Measurements from ENCODE around the gene ITGB3. TPM values are rescaled to one million over a fixed set of nuclear protein-coding genes. Genes with fewer than 3 reads are reported as not detected.

Gene ITGB3
- total RNA-seq, 1 experiment from 2014 or later, result 0.68 TPM

DNA sequence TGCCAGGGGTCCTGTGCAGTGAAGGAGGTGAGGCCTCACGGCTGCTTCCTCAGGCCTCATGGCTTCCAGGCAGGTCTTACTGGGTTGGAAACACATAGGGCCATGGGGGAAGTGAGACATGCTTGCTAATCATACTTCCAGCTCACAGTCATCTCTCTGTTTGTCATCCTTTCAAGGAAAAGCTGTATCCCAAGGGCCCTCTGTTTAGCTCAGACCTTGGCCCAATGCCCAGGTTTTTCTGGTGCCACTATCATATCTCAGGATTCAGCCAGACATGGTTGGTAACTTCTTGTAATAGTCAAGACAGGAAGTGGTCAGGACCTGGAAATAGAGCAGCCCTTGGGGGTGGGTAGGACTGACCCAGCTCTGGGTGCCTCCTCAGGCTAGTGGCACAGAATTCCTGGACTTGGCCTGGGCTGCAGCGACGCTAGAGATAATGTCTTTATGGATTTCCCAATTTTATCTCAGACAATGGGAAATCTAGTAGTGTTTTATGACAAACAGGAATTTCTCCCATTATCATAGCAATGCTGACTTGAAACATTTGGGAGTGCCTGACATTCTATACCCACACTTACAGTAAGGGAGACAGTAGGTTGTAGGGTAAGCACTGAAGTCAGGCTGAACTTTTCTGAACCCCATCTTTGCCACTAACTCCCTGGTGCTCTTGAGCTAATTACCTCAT lies 13.5 kb upstream of the ITGB3 start:
- peaks cover 21% of the 10 kb centered on the region for H3K4me1 Mint-ChIP-seq (ENCODE audit: low read depth, unreplicated experiment)
- CTCF ChIA-PET, result interaction anchor here (0.9 to 3.3 kb wide), 5 partner anchors 10 to 76 kb away, joined by 3 to 17 read pairs (median 3); partner anchors contain the start of gene CDC27
- no peak overlapping the region for H3K4me3 Mint-ChIP-seq (ENCODE audit: low read depth, unreplicated experiment)
- H3K36me3 Mint-ChIP-seq (ENCODE audit: insufficient read depth, unreplicated experiment), result peaks cover 6% of the 10 kb centered on the region
- no peaks in the 10 kb centered on the region for H3K9me3 Mint-ChIP-seq (ENCODE audit: low read depth, unreplicated experiment)
- H3K27me3 Mint-ChIP-seq (ENCODE audit: unreplicated experiment), result peaks cover 9% of the 10 kb centered on the region
- TF ChIP-seq, protein P1, sequence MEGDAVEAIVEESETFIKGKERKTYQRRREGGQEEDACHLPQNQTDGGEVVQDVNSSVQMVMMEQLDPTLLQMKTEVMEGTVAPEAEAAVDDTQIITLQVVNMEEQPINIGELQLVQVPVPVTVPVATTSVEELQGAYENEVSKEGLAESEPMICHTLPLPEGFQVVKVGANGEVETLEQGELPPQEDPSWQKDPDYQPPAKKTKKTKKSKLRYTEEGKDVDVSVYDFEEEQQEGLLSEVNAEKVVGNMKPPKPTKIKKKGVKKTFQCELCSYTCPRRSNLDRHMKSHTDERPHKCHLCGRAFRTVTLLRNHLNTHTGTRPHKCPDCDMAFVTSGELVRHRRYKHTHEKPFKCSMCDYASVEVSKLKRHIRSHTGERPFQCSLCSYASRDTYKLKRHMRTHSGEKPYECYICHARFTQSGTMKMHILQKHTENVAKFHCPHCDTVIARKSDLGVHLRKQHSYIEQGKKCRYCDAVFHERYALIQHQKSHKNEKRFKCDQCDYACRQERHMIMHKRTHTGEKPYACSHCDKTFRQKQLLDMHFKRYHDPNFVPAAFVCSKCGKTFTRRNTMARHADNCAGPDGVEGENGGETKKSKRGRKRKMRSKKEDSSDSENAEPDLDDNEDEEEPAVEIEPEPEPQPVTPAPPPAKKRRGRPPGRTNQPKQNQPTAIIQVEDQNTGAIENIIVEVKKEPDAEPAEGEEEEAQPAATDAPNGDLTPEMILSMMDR (IDR thresholded peaks at IDR 0.05; ENCODE audit: unreplicated experiment), result no peak
- intact Hi-C loops (cut with micrococcal nuclease; ENCODE audit: unreplicated experiment), result no loop called here
- BruUV-seq (replicated peaks), result no TSS peak
- peak; percentile 89 for DNase-seq
- peak overlapping the region; percentile 65 for H3K27ac Mint-ChIP-seq (ENCODE audit: unreplicated experiment)

DNA sequence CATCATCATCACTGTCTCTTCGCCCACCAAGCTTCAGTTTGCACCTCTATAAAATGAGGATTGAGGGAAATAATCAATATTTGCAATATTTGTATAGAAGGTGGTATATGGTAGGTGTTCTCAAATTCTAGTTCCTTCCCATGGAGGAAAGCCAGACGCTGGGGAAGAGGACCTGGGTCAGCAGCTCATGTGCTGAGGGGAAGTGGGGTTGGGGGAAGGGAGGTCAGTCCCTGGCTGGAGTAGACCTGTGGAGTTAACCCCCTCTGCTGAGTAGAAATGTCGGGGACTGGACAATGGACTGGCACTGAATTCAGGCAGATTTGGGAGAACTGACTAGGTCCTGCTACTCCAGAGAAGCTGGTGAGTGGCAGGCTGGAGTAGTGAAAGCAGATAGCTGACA lies 12.8 kb upstream of the ITGB3 start:
- H3K4me1 Mint-ChIP-seq (ENCODE audit: low read depth, unreplicated experiment), result peaks cover 21% of the 10 kb centered on the region
- peaks cover 6% of the 10 kb centered on the region for H3K36me3 Mint-ChIP-seq (ENCODE audit: insufficient read depth, unreplicated experiment)
- no peak overlapping the region for H3K4me3 Mint-ChIP-seq (ENCODE audit: low read depth, unreplicated experiment)
- intact Hi-C loops (cut with micrococcal nuclease; ENCODE audit: unreplicated experiment), result no loop called here
- peaks cover 16% of the 10 kb centered on the region for H3K27me3 Mint-ChIP-seq (ENCODE audit: unreplicated experiment)
- BruUV-seq (replicated peaks), result no TSS peak
- H3K9me3 Mint-ChIP-seq (ENCODE audit: low read depth, unreplicated experiment), result no peaks in the 10 kb centered on the region
- no peak for DNase-seq
- CTCF ChIA-PET, result interaction anchor here (1.2 to 3.3 kb wide), 2 partner anchors 52 to 75 kb away, joined by 3 to 17 read pairs; partner anchors contain the start of gene CDC27
- H3K27ac Mint-ChIP-seq (ENCODE audit: unreplicated experiment), result peak overlapping the region; percentile 65
- TF ChIP-seq, protein P1 (IDR thresholded peaks at IDR 0.05; ENCODE audit: unreplicated experiment), result no peak

DNA sequence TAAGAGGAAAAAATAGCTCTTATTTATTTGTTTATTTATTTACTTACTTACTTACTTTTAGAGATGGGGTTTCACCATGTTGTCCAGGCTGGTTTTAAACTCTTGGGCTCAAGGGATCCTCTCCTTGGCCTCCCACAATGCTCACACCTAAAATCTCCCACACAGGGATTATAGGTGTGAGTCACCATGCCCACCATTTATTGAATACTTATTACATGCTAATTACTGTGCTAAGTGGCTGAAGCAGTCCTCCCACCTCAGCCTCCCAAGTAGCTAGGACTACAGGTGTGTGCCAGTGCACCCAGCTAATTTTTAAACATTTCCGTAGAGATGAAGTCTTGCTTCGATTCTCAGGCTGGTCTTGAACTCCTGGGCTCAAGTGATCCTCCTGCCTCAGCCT lies 11.0 kb upstream of the ITGB3 start:
- no peak for DNase-seq
- Mint-ChIP-seq H3K4me3 (ENCODE audit: low read depth, unreplicated experiment) (no peak overlapping the region), H3K27me3 (ENCODE audit: unreplicated experiment) (peaks cover 25% of the 10 kb centered on the region), H3K9me3 (ENCODE audit: low read depth, unreplicated experiment) (no peaks in the 10 kb centered on the region), H3K27ac (ENCODE audit: unreplicated experiment) (no peak overlapping the region), H3K4me1 (ENCODE audit: low read depth, unreplicated experiment) (peaks cover 21% of the 10 kb centered on the region), H3K36me3 (ENCODE audit: insufficient read depth, unreplicated experiment) (peaks cover 6% of the 10 kb centered on the region)
- BruUV-seq (replicated peaks), result no TSS peak
- TF ChIP-seq, protein P1 (IDR thresholded peaks at IDR 0.05; ENCODE audit: unreplicated experiment), result no peak
- intact Hi-C loops (cut with micrococcal nuclease; ENCODE audit: unreplicated experiment), result no loop called here
- CTCF ChIA-PET, result interaction anchor here (0.9 to 2.7 kb wide), 2 partner anchors 11 to 73 kb away, joined by 3 to 11 read pairs; no protein-coding TSS in a partner anchor

DNA sequence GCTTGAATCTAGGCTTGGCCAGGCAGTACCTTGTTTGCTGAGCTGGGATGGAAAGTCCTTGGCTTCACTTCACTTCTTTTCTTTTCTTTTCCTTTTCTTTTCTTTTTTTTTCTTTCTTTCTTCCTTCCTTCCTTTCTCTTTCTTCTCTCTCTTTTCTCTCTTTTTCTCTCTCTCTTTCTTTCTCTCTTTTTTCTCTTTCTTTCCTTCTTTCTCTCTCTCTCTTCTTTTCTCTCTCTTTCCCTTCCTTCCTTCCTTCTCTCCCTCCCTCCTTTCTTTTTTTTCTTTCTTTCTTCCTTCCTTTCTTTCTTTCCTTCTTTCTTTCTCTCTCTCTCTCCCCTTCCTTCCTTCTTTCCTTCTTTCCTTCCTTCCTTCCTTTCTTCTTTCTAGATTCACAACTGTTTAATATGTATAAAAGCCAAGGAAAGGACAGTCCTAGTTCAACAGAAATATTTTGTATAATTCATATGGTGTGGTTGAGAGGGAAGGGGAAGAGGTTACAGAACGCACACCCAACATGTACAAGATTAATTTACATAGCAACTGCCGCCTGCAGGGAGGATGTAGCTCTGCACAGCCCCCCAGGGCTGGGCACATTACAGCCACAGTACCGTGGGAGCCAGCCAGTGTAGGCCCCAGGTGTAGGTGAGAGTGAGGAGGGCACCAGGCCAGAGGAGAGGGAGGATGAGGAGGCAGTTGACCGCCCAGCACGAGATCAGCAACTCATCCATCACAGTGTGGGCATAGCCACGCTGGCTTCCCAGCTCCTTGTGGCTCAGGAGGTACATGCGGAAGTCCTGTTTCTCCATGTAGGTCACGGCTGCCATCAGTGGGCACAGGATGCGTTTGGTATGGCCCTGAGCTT lies 9.7 kb upstream of the ITGB3 start:
- DNase-seq, result no peak
- BruUV-seq (replicated peaks), result no TSS peak
- peaks cover 21% of the 10 kb centered on the region for H3K4me1 Mint-ChIP-seq (ENCODE audit: low read depth, unreplicated experiment)
- CTCF ChIA-PET, result interaction anchor here (1.1 to 2.7 kb wide), 2 partner anchors 62 to 72 kb away, joined by 3 to 11 read pairs; no protein-coding TSS in a partner anchor
- TF ChIP-seq, protein P1 (IDR thresholded peaks at IDR 0.05; ENCODE audit: unreplicated experiment), result no peak
- peaks cover 6% of the 10 kb centered on the region for H3K36me3 Mint-ChIP-seq (ENCODE audit: insufficient read depth, unreplicated experiment)
- no peaks in the 10 kb centered on the region for H3K9me3 Mint-ChIP-seq (ENCODE audit: low read depth, unreplicated experiment)
- H3K27ac Mint-ChIP-seq (ENCODE audit: unreplicated experiment), result no peak overlapping the region
- intact Hi-C loops (cut with micrococcal nuclease; ENCODE audit: unreplicated experiment), result no loop called here
- H3K27me3 Mint-ChIP-seq (ENCODE audit: unreplicated experiment), result peaks cover 25% of the 10 kb centered on the region
- H3K4me3 Mint-ChIP-seq (ENCODE audit: low read depth, unreplicated experiment), result no peak overlapping the region
